CD14-positive monocyte (primary cell): Measurements from ENCODE around the gene TSPAN5. TPM values are rescaled to one million over a fixed set of nuclear protein-coding genes. Genes with fewer than 3 reads are reported as not detected.

ENCODE experiments used
- DNase-seq, 3 donors: peaks; one replicate each; pipeline ENCODE4 v3.0.0-alpha.2; 2011 to 2022
- H2AFZ ChIP-seq: 2 replicates; pipeline ENCODE4 v1.6.0; 2012; ENCODE audit warnings: mild to moderate bottlenecking, low read depth, low read length, inconsistent platforms; ENCODE audit not compliant: insufficient read depth, poor library complexity, severe bottlenecking
- H3K27ac ChIP-seq, 2 donors: 1 replicate in 1 of 2; 2 replicates in 1 of 2; pipeline ENCODE4 v1.5.1; 2012 to 2013; ENCODE audit warnings: low read length in 2 of 2, control low read depth in 1 of 2, inconsistent platforms in 1 of 2, low read depth in 1 of 2, mild to moderate bottlenecking in 1 of 2
- H3K27me3 ChIP-seq, 2 donors: one replicate each; pipeline versions ENCODE4 v1.6.0 to v1.6.1; 2011 to 2013; ENCODE audit warnings: low read length in 2 of 2; ENCODE audit not compliant: control insufficient read depth in 2 of 2, insufficient read depth in 2 of 2
- H3K36me3 ChIP-seq, 2 donors: replicated peaks in 1 of 2; 1 replicate in 1 of 2; 2 replicates in 1 of 2; pipeline versions ENCODE4 v1.5.1 to v1.6.1; 2012 to 2013; ENCODE audit warnings: low read length in 2 of 2, control low read depth in 1 of 2, inconsistent platforms in 1 of 2, mild to moderate bottlenecking in 1 of 2; ENCODE audit not compliant: insufficient read depth in 2 of 2, control insufficient read depth in 1 of 2
- H3K4me1 ChIP-seq, 2 donors: 1 replicate in 1 of 2; 2 replicates in 1 of 2; pipeline versions ENCODE4 v1.5.1 to v1.6.1; 2012 to 2013; ENCODE audit warnings: low read length in 2 of 2, control low read depth in 1 of 2, inconsistent platforms in 1 of 2, mild to moderate bottlenecking in 1 of 2, moderate library complexity in 1 of 2; ENCODE audit not compliant: insufficient read depth in 2 of 2, control insufficient read depth in 1 of 2
- H3K4me2 ChIP-seq: replicated peaks from 2 replicates; pipeline ENCODE3; 2012; ENCODE audit warnings: low read length, moderate library complexity, mild to moderate bottlenecking; ENCODE audit not compliant: poor library complexity, severe bottlenecking; ENCODE audit errors: extremely low read depth
- H3K4me3 ChIP-seq, 3 experiments: fragments of 200-600 bp in 1 of 3; sonication (generic) in 1 of 3; replicated peaks in 1 of 3; 1 replicate in 2 of 3; 2 replicates in 1 of 3; pipeline ENCODE4 v1.5.1; 2011 to 2013; ENCODE audit warnings: low read length in 3 of 3, mild to moderate bottlenecking in 3 of 3, control low read depth in 2 of 3, low read depth in 2 of 3, inconsistent platforms in 1 of 3, moderate library complexity in 1 of 3
- H3K79me2 ChIP-seq: 2 replicates; pipeline ENCODE4 v1.6.0; 2012; ENCODE audit warnings: mild to moderate bottlenecking, control low read depth, inconsistent platforms, low read length, moderate library complexity; ENCODE audit not compliant: insufficient read depth
- H3K9ac ChIP-seq: 2 replicates; pipeline ENCODE4 v1.6.0; 2017; ENCODE audit warnings: low read length, mild to moderate bottlenecking; ENCODE audit not compliant: insufficient read depth, poor library complexity, severe bottlenecking
- H3K9me3 ChIP-seq, 2 donors: replicated peaks in 1 of 2; 1 replicate in 1 of 2; 2 replicates in 1 of 2; pipeline versions ENCODE4 v1.5.1 to v1.6.1; 2012 to 2013; ENCODE audit warnings: low read length in 2 of 2, control low read depth in 1 of 2; ENCODE audit not compliant: control insufficient read depth in 1 of 2, insufficient read depth in 1 of 2
- H4K20me1 ChIP-seq: 2 replicates; pipeline ENCODE4 v1.6.0; 2012; ENCODE audit warnings: mild to moderate bottlenecking, low read length, control low read depth, moderate library complexity; ENCODE audit not compliant: insufficient read depth
- H3K27ac Mint-ChIP-seq, 7 donors: one replicate each; pipeline ENCODE4 v1.8.0; 2020; ENCODE audit warnings: mild to moderate bottlenecking in 7 of 7, mixed read lengths in 7 of 7, moderate library complexity in 6 of 7, inconsistent platforms in 2 of 7
- H3K27me3 Mint-ChIP-seq, 3 donors: one replicate each; pipeline ENCODE4 v1.8.0; 2021 to 2022; ENCODE audit warnings: low read depth in 3 of 3, mild to moderate bottlenecking in 3 of 3, mixed read lengths in 3 of 3, moderate library complexity in 3 of 3, inconsistent platforms in 1 of 3
- H3K36me3 Mint-ChIP-seq, 2 donors: one replicate each; pipeline ENCODE4 v1.8.0; 2020; ENCODE audit warnings: mixed read lengths in 2 of 2, inconsistent platforms in 1 of 2, mild to moderate bottlenecking in 1 of 2
- H3K4me1 Mint-ChIP-seq: one replicate; pipeline ENCODE4 v1.8.0; 2020; ENCODE audit warnings: mild to moderate bottlenecking, mixed read lengths
- H3K4me3 Mint-ChIP-seq, 2 donors: one replicate each; pipeline ENCODE4 v1.8.0; 2020; ENCODE audit warnings: mild to moderate bottlenecking in 2 of 2, mixed read lengths in 2 of 2, moderate library complexity in 1 of 2
- H3K9me3 Mint-ChIP-seq, 7 donors: one replicate each; pipeline ENCODE4 v1.8.0; 2020 to 2022; ENCODE audit warnings: mixed read lengths in 7 of 7, mild to moderate bottlenecking in 6 of 7, moderate library complexity in 6 of 7, inconsistent platforms in 2 of 7
- WGBS: methylation state at CpG from one replicate; pipeline ENCODE4 v1.1.5; 2013; ENCODE audit warnings: missing lambda C conversion rate; ENCODE audit not compliant: insufficient coverage; 5-methylcytosine and 5-hydroxymethylcytosine counted together
- intact Hi-C, 2 donors: fragments of 100-400 bp; cut with micrococcal nuclease; formaldehyde crosslinking; loops; one replicate each; pipeline versions ENCODE4 v1.15.0 to v1.15.1; 2023
- polyA plus RNA-seq, 3 donors: library from polyadenylated mRNA; depleted of rRNA in 1 of 3; unstranded in 2 of 3; stranded (reverse) in 1 of 3; fragments of 300-500 nt in 2 of 3; fragments of >200 nt in 1 of 3; fragmentation: Illumina TruSeq in 2 of 3; gene quantifications; 1 replicate in 2 of 3; 2 replicates in 1 of 3; pipeline ENCODE4 v1.2.3, GENCODE V29; 2012 to 2021
- TF ChIP-seq, protein P1 (sequence below): fragments of 200-600 bp; IDR thresholded peaks from one replicate; pipeline ENCODE4 v1.8.0; 2022; ENCODE audit warnings: antibody characterized with exemption, mild to moderate bottlenecking

Gene TSPAN5
- polyA plus RNA-seq, 3 donors: 0.09 to 1.1 (median 0.13) TPM

DNA sequence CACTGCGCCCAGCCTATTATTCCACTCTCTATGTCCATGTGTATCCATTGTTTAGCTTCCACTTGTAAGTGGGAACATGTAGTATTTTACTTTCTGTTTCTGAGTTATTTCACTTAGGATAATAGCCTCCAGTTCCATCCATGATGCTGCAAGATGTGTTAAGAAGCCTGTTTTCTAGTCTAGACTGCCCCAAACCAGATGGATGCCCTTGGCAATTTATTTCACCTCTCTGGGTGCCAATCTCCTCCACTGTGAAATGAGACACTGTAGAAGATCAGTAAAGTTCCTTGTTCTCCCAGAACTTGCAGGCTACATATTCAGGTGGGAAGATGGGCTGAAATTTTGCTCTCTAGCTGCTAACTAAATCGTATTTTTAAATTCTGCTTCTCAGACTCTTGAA is 72.8 kb downstream of the TSPAN5 start:
- Histone ChIP-seq H3K4me1 (no peaks in the 10 kb centered on the region), H3K79me2 (no peaks in the 10 kb centered on the region), H4K20me1 (no peaks in the 10 kb centered on the region), H3K9ac (no peak overlapping the region), H3K27me3 (no peaks in the 10 kb centered on the region), H3K36me3 (no peaks in the 10 kb centered on the region), H3K27ac (no peak overlapping the region), H3K4me2 (no peak overlapping the region), H3K9me3 (no peaks in the 10 kb centered on the region), H2AFZ (no peak overlapping the region), H3K4me3 (no peak overlapping the region)
- H3K27ac Mint-ChIP-seq: no peak overlapping the region
- intact Hi-C loops: no loop called here
- TF ChIP-seq, protein P1, sequence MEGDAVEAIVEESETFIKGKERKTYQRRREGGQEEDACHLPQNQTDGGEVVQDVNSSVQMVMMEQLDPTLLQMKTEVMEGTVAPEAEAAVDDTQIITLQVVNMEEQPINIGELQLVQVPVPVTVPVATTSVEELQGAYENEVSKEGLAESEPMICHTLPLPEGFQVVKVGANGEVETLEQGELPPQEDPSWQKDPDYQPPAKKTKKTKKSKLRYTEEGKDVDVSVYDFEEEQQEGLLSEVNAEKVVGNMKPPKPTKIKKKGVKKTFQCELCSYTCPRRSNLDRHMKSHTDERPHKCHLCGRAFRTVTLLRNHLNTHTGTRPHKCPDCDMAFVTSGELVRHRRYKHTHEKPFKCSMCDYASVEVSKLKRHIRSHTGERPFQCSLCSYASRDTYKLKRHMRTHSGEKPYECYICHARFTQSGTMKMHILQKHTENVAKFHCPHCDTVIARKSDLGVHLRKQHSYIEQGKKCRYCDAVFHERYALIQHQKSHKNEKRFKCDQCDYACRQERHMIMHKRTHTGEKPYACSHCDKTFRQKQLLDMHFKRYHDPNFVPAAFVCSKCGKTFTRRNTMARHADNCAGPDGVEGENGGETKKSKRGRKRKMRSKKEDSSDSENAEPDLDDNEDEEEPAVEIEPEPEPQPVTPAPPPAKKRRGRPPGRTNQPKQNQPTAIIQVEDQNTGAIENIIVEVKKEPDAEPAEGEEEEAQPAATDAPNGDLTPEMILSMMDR: no peak
- WGBS: no CpG with 5 or more reads among the region's 2 CpGs
- no peaks in the 10 kb centered on the region for H3K36me3 Mint-ChIP-seq
- peaks cover 2% of the 10 kb centered on the region for H3K4me1 Mint-ChIP-seq
- H3K4me3 Mint-ChIP-seq: no peak overlapping the region
- peaks cover 0 to 4% (median 2%) of the 10 kb centered on the region in 7 donors for H3K9me3 Mint-ChIP-seq
- DNase-seq: no peak
- H3K27me3 Mint-ChIP-seq: no peaks in the 10 kb centered on the region

DNA sequence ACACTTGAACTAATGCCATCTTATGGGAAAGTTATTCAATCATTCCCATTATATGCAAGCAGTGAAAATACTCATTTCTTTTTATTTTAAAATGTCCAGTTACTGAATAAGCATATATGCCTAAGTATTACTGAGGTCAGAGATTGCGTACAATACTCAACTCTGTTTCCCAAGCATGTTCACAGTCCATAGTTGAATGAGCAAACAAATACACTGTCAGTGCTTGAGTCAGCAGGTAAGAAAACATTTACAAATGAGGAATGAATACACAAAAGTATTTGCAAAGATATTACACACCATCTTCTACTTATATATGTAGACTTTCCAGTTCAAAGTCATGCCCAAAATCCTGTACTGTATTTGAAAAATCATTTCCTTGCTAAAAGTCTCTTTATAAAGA is 74.1 kb downstream of the TSPAN5 start:
- Histone ChIP-seq H3K36me3 (no peaks in the 10 kb centered on the region), H4K20me1 (no peaks in the 10 kb centered on the region), H3K27ac (no peak overlapping the region), H3K4me3 (no peak overlapping the region), H2AFZ (no peak overlapping the region), H3K9ac (no peak overlapping the region), H3K4me1 (no peaks in the 10 kb centered on the region), H3K9me3 (no peaks in the 10 kb centered on the region), H3K27me3 (no peaks in the 10 kb centered on the region), H3K4me2 (no peak overlapping the region), H3K79me2 (no peaks in the 10 kb centered on the region)
- TF ChIP-seq, protein P1: no peak
- peaks cover 2% of the 10 kb centered on the region for H3K4me1 Mint-ChIP-seq
- intact Hi-C loops: no loop called here
- DNase-seq: no peak
- H3K27me3 Mint-ChIP-seq: peaks cover 0 to 3% (median 0%) of the 10 kb centered on the region in 3 donors
- H3K27ac Mint-ChIP-seq: no peak overlapping the region
- no CpG with 5 or more reads among the region's 1 CpG for WGBS
- no peak overlapping the region for H3K4me3 Mint-ChIP-seq
- H3K9me3 Mint-ChIP-seq: peaks cover 0 to 2% (median 0%) of the 10 kb centered on the region in 7 donors
- H3K36me3 Mint-ChIP-seq: no peaks in the 10 kb centered on the region
